Left lung (tissue), 10 donors: ENCODE results near the gene FHIT. TPM values are rescaled to one million over a fixed set of nuclear protein-coding genes. Genes with fewer than 3 reads are reported as not detected.

Experiments
- ATAC-seq: fragments of 200-7000 bp; cut with Tn5 transposase; one replicate; pipeline ENCODE4 v1.9.1; 2020; ENCODE audit warnings: moderate library complexity
- DNase-seq, 4 donors: peaks; one replicate each; pipeline ENCODE4 v3.0.0-alpha.2; 2013 to 2020
- H3K27ac ChIP-seq, 2 donors: fragments of 200-600 bp; sonication (generic) in 1 of 2; one replicate each; pipeline versions ENCODE4 v1.5.0 to v1.8.0; 2020 to 2021
- H3K27me3 ChIP-seq, 2 donors: fragments of 200-600 bp; sonication (generic) in 1 of 2; one replicate each; pipeline versions ENCODE4 v1.5.0 to v1.8.0; 2020 to 2021
- H3K36me3 ChIP-seq, 2 donors: fragments of 200-600 bp; sonication (generic) in 1 of 2; one replicate each; pipeline versions ENCODE4 v1.5.0 to v1.8.0; 2020 to 2021
- H3K4me1 ChIP-seq, 2 donors: fragments of 200-600 bp; one replicate each; pipeline ENCODE4 v1.8.0; 2021
- H3K4me3 ChIP-seq, 2 donors: fragments of 200-600 bp; sonication (generic) in 1 of 2; one replicate each; pipeline versions ENCODE4 v1.5.0 to v1.8.0; 2020 to 2021; ENCODE audit warnings: mild to moderate bottlenecking in 1 of 2
- H3K9me3 ChIP-seq, 2 donors: fragments of 200-600 bp; sonication (generic) in 1 of 2; one replicate each; pipeline versions ENCODE4 v1.5.0 to v1.8.0; 2020 to 2021
- CTCF ChIP-seq, 2 donors: fragments of 200-600 bp; sonication (generic) in 1 of 2; IDR thresholded peaks; one replicate each; pipeline versions ENCODE4 v1.5.0 to v1.8.0; 2021; ENCODE audit warnings: antibody characterized with exemption in 2 of 2
- intact Hi-C, 2 donors: fragments of 100-400 bp; cut with DNase I; formaldehyde crosslinking; loops; one replicate each; pipeline versions ENCODE4 v1.11.2 to v1.14.2; 2022
- polyA plus RNA-seq, 6 donors: library from polyadenylated mRNA; unstranded; fragments of 120-200 nt; gene quantifications; one replicate each; pipeline ENCODE4 v1.2.1, GENCODE V29; 2013; ENCODE audit not compliant: insufficient read length in 6 of 6
- total RNA-seq, 2 donors: library from RNA; stranded (reverse); fragmentation: NEBNext Ultra II Directional; extraction: Animal tissue kit (Norgen Biotek cat#: 25700); gene quantifications; one replicate each; pipeline ENCODE4 v1.2.1, GENCODE V29; 2021
- donor health status: DM: no; HTN: yes; CAD: no.
- donor health status: DM: no; HTN: no; CAD: no.

FHIT gene
- total and polyA plus RNA-seq, 8 donors: 8.5 to 16.3 (median 9.7) TPM

- H3K27me3 ChIP-seq: no peaks in the 10 kb centered on the region
- ATAC-seq: no peak
- no peaks in the 10 kb centered on the region for H3K36me3 ChIP-seq
- H3K9me3 ChIP-seq: no peaks in the 10 kb centered on the region
- intact Hi-C loops: no loop called here
- H3K4me3 ChIP-seq: no peak overlapping the region
- no peak overlapping the region for H3K27ac ChIP-seq
- no peak for TF ChIP-seq CTCF (IDR thresholded peaks at IDR 0.05)
- H3K4me1 ChIP-seq: no peaks in the 10 kb centered on the region
- no peak for DNase-seq
Observed at GRCh38 chr3:59894425-59895121, 1356.7 kb downstream of the FHIT start.

- intact Hi-C loops: no loop called here
- Histone ChIP-seq H3K4me3 (no peak overlapping the region), H3K36me3 (no peaks in the 10 kb centered on the region), H3K27ac (no peak overlapping the region), H3K27me3 (no peaks in the 10 kb centered on the region), H3K4me1 (no peaks in the 10 kb centered on the region), H3K9me3 (no peaks in the 10 kb centered on the region)
- ATAC-seq (no peak), DNase-seq (no peak)
- no peak for TF ChIP-seq CTCF (IDR thresholded peaks at IDR 0.05)
Observed at GRCh38 chr3:59890639-59891038, 1360.6 kb downstream of the FHIT start.

GRCh38 chr3:59886790-59887189, 1364.5 kb downstream of the FHIT start:
- no peaks in the 10 kb centered on the region for H3K4me1 ChIP-seq

GRCh38 chr3:59885899-59886400, 1365.3 kb downstream of the FHIT start:
- intact Hi-C loops: no loop called here
- no peak overlapping the region for H3K27ac ChIP-seq
- H3K4me1 ChIP-seq: no peaks in the 10 kb centered on the region
- DNase-seq: no peak
- H3K4me3 ChIP-seq: no peak overlapping the region
- H3K36me3 ChIP-seq: no peaks in the 10 kb centered on the region
- no peak for ATAC-seq
- no peaks in the 10 kb centered on the region for H3K27me3 ChIP-seq
- TF ChIP-seq CTCF (IDR thresholded peaks at IDR 0.05): no peak
- H3K9me3 ChIP-seq: no peaks in the 10 kb centered on the region

More at GRCh38 chr3:59886790-59887189, 1364.5 kb downstream of the FHIT start:
- ATAC-seq (peak; percentile 27), DNase-seq (no peak)
- Histone ChIP-seq H3K4me3 (no peak overlapping the region), H3K9me3 (no peaks in the 10 kb centered on the region), H3K27me3 (no peaks in the 10 kb centered on the region), H3K27ac (no peak overlapping the region), H3K36me3 (no peaks in the 10 kb centered on the region)
- no peak for TF ChIP-seq CTCF (IDR thresholded peaks at IDR 0.05)
- intact Hi-C loops: no loop called here

GRCh38 chr3:59885101-59885500, 1366.2 kb downstream of the FHIT start:
- H3K4me3 ChIP-seq: no peak overlapping the region
- ATAC-seq: no peak
- H3K36me3 ChIP-seq: no peaks in the 10 kb centered on the region
- no peak overlapping the region for H3K27ac ChIP-seq
- no peaks in the 10 kb centered on the region for H3K27me3 ChIP-seq
- intact Hi-C loops: no loop called here
- no peak for TF ChIP-seq CTCF (IDR thresholded peaks at IDR 0.05)
- DNase-seq: no peak
- no peaks in the 10 kb centered on the region for H3K9me3 ChIP-seq
- H3K4me1 ChIP-seq: no peaks in the 10 kb centered on the region
